HUES48 (cell line): Measurements from ENCODE around the gene TCOF1.

Experiments
- H3K27ac ChIP-seq: one replicate; pipeline ENCODE4 v1.7.0; 2013; ENCODE audit warnings: low read depth, low read length, inconsistent platforms
- H3K27me3 ChIP-seq: 2 replicates; pipeline ENCODE4 v1.6.1; 2013; ENCODE audit warnings: mild to moderate bottlenecking, low read length; ENCODE audit not compliant: control insufficient read depth, insufficient read depth
- H3K36me3 ChIP-seq: 2 replicates; pipeline ENCODE4 v1.6.1; 2013; ENCODE audit warnings: low read length; ENCODE audit not compliant: control insufficient read depth, insufficient read depth
- H3K4me1 ChIP-seq: 2 replicates; pipeline ENCODE4 v1.6.1; 2013; ENCODE audit warnings: mild to moderate bottlenecking, low read length; ENCODE audit not compliant: control insufficient read depth, insufficient read depth
- H3K4me3 ChIP-seq: 2 replicates; pipeline ENCODE4 v1.5.1; 2013; ENCODE audit warnings: mild to moderate bottlenecking, low read depth, low read length
- H3K9ac ChIP-seq: 2 replicates; pipeline ENCODE4 v1.6.1; 2013; ENCODE audit warnings: mild to moderate bottlenecking, low read depth, low read length, moderate library complexity
- H3K9me3 ChIP-seq: 2 replicates; pipeline ENCODE4 v1.6.1; 2013; ENCODE audit warnings: low read length; ENCODE audit not compliant: control insufficient read depth, insufficient read depth

Gene TCOF1

DNA sequence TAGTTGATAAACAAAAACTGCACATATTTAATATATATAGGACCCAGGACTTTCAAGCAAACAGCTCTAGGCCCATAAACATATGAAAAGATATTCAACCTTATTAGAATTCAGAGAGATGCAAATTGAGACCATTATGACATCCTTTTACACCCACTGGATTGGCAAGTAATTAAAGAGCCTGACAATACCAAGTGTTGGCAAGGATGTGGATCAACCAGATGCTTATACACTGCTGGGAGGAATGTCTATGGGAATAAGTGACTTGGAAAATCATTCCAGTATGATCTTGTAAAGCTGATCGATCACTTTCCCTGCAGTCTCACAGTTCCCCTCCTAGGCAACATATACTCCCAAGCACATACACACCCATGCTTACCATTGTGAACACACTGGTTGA, 15.5 kb upstream of the TCOF1 start:
- no peaks in the 10 kb centered on the region for H3K9me3 ChIP-seq
- no peaks in the 10 kb centered on the region for H3K27me3 ChIP-seq
- H3K4me3 ChIP-seq = no peak overlapping the region
- no peak overlapping the region for H3K27ac ChIP-seq
- no peaks in the 10 kb centered on the region for H3K36me3 ChIP-seq
- no peaks in the 10 kb centered on the region for H3K4me1 ChIP-seq
- H3K9ac ChIP-seq = no peak overlapping the region

DNA sequence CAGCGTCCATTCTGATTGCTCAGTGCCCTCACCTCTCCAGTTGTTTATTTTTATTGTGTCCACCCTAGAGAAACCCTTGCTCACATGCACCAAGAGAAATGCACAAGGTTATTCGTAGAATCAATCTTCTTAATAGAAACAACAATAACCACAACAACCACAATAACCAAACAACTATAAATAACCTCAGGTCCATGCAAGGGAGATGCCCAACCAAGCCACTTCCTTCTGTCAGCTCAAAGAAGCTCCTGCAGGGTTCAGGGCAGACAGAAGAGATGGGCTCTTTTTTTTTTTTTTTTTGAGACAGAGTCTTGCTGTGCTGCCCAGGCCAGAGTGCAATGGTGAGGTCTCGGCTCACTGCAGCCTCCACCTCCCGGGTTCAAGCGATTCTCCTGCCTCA, 14.9 kb upstream of the TCOF1 start:
- Histone ChIP-seq H3K4me1 (no peaks in the 10 kb centered on the region), H3K27ac (no peak overlapping the region), H3K9me3 (no peaks in the 10 kb centered on the region), H3K4me3 (no peak overlapping the region), H3K36me3 (no peaks in the 10 kb centered on the region), H3K27me3 (no peaks in the 10 kb centered on the region), H3K9ac (no peak overlapping the region)

DNA sequence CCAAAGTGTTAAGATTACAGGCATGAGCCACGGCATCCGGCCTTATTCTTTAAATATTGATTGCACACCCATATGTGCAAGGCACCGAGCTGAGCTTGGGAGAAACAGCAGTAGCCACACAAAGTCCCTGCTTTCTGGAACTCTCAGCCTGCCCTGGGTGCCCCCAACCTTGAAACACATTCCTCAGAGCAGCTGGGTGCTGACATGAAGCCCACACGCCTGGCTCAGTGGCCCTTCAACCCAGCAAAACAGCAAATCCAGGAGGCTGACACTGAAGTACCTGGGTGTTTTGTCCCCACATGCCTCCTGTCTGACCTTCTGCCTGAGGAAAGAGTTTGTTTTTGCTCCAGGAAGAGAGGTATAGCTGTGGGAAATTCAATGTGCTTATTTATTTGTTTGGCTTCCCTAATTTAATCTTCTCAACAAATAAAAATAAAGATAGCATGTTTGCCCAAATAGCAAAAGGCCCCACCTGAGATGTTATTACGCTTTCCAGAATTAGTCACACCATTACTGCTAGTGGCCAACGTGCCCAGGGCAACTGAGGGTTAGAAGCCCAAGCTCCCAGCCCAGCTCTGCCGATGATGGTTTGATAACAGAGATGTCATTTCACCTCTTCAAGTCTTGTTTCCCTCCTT, 13.4 kb upstream of the TCOF1 start:
- Histone ChIP-seq H3K9me3 (no peaks in the 10 kb centered on the region), H3K4me3 (no peak overlapping the region), H3K27me3 (no peaks in the 10 kb centered on the region), H3K27ac (no peak overlapping the region), H3K4me1 (no peaks in the 10 kb centered on the region), H3K9ac (no peak overlapping the region), H3K36me3 (no peaks in the 10 kb centered on the region)

DNA sequence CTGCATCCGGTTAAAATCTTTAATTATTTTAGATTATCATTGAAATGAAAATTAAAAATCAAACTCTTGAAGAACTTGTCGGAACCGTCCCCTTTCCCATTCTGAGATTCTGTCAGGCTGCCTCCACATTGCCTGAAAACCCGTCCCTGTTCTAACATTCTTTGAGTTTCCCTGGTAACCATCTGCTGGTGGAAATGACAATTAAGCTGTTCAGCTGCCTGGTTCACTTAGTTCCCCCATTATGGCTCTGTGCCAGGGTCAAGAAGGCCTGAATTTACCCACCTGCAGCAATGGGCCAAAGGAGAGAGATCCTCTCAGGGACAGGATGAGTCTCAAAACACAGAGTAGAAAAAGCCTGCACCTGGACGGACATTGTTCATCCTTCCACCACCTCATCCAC, 11.8 kb upstream of the TCOF1 start:
- H3K9ac ChIP-seq = no peak overlapping the region
- H3K27me3 ChIP-seq = no peaks in the 10 kb centered on the region
- H3K4me1 ChIP-seq = peaks cover 6% of the 10 kb centered on the region
- H3K27ac ChIP-seq = no peak overlapping the region
- no peak overlapping the region for H3K4me3 ChIP-seq
- no peaks in the 10 kb centered on the region for H3K36me3 ChIP-seq
- H3K9me3 ChIP-seq = no peaks in the 10 kb centered on the region

DNA sequence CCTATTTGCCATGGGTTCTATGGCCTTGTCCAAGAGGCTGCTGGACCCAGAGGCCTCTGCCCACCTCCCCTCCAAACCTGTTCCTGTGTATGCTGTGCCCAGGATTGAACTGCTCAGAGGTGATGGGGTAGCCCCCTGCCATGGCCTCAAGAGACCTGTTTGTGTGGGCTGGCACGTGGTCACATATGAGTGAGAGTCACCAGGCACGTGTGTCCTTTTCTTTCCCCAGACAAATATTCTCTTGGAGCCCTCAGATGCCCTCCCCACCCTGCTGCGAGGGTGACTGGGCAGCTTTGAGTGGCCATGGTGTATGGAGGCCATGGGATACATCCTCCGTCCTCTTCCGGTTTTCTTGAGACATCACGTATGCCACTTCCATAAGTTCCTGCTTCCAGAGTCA, 10.9 kb upstream of the TCOF1 start:
- Histone ChIP-seq H3K36me3 (no peaks in the 10 kb centered on the region), H3K27me3 (no peaks in the 10 kb centered on the region)

DNA sequence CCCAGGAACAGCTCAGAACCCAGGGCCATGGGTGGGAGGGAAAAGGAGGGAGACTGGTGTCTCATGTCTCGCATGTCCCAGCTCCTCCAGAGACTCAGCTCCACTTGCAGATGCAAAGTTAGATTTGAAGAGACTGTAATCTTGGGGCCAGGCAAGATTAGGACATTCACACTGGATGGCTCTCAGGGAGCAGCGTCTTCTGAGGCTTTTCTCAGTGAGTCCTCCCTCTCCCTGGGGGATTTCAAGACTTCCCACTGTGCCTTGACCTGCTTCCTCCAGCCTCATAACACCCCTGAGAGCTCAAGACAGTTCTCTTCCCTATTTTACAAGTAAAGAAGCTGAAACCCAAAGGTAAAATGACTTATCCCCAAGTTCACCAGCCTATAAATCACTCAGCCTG, 10.5 kb upstream of the TCOF1 start:
- Histone ChIP-seq H3K4me1 (peaks cover 9% of the 10 kb centered on the region), H3K9ac (no peak overlapping the region), H3K36me3 (no peaks in the 10 kb centered on the region), H3K27me3 (no peaks in the 10 kb centered on the region), H3K27ac (no peak overlapping the region), H3K9me3 (no peaks in the 10 kb centered on the region), H3K4me3 (no peak overlapping the region)

More for the DNA sequence above, 10.9 kb upstream of the TCOF1 start:
- no peak overlapping the region for H3K4me3 ChIP-seq
- no peaks in the 10 kb centered on the region for H3K9me3 ChIP-seq
- H3K9ac ChIP-seq = no peak overlapping the region
- H3K4me1 ChIP-seq = peaks cover 9% of the 10 kb centered on the region
- H3K27ac ChIP-seq = no peak overlapping the region

DNA sequence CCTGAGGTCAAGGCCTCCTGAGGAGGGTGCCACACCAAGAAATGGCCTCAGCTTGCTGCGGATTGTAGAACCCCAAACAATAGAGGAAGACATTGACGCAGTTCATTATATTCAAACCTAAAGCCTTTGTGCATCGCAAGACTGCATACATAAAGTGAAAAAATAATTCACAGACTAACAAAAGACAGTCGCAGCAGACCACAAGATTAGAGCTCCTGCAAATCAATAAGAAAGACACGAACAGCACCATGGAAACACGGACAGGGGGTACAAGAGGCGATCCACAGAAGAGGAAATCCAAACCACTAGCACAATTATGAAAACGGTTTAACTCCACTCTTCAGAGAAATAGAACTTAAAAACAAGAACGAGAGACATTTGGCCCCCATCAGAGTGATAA, 10.0 kb upstream of the TCOF1 start:
- H3K27me3 ChIP-seq = no peaks in the 10 kb centered on the region
- H3K4me3 ChIP-seq = no peak overlapping the region
- peaks cover 9% of the 10 kb centered on the region for H3K4me1 ChIP-seq
- no peak overlapping the region for H3K9ac ChIP-seq
- no peak overlapping the region for H3K27ac ChIP-seq
- no peaks in the 10 kb centered on the region for H3K9me3 ChIP-seq
- no peaks in the 10 kb centered on the region for H3K36me3 ChIP-seq

DNA sequence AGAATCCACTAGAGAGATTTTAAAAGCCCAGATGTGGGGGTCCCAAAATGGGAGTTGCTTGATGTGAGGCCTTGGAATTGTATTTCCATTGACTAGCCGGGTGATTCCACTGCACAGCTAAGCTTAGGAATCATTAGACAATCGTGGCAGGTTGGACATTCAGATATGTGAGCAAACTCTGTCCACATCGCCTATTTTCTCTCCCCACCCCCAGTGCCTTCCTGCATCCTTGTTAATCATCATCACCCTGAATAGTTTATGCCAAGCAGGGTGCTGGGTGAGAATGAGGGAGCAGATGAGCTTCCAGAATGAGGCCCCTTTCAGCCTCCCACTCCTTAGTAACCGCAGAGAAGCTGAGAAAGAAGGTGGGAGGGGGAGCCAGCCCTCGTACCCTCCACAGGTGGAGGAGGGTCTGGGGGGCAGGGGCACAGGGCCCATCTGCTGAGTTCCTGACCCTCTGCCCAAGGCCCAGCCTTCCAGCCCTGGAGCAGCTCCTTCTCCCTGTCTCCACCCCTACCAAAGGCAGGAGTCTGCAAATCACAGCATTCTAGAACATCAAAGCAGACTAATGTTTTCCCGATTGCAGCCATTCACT, 7.7 kb upstream of the TCOF1 start:
- Histone ChIP-seq H3K36me3 (no peaks in the 10 kb centered on the region), H3K27ac (no peak overlapping the region), H3K4me3 (no peak overlapping the region), H3K9me3 (no peaks in the 10 kb centered on the region), H3K27me3 (no peaks in the 10 kb centered on the region), H3K4me1 (peaks cover 9% of the 10 kb centered on the region), H3K9ac (no peak overlapping the region)

DNA sequence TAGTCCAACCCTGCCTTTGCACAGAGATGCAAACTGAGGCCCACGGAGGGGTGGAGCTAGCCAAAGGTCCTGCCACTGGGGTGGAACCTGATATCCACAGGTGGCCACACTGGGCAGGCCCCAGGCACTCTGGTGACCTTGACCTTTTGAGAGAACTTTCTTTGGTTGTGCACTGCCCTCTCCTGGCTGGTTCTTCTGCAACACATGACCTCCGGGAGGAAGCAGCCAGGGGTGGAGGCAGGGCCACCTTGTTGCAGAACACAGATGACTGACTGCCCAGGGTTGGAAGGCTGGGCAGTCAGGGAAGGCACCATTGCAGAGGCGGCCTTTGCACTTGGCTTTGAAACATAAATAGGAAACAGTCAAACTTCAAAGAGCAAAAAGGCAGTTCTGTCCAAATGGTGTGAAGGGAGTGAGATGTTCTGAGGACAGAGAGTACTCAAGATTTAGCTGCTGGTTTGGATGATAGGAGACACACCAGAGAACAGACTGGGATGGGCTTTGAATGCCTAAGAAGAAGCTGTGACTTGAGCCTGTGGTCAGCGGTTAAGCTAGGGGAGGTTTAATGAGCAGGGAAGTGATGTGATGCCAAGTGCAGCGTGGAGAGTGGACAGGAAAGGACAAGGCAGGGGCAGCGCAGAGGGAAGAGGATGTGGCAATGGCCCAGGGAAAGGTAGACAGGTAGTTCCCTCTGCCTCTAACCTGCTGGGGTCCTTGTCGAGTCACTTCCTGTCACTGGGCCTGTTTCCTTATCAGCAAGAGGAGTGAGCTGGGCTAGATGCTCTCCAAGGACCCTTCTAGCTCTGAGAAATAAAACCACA, 6.8 kb upstream of the TCOF1 start:
- Histone ChIP-seq H3K9me3 (no peaks in the 10 kb centered on the region), H3K9ac (no peak overlapping the region), H3K27ac (no peak overlapping the region), H3K4me1 (peaks cover 9% of the 10 kb centered on the region), H3K4me3 (no peak overlapping the region), H3K27me3 (no peaks in the 10 kb centered on the region), H3K36me3 (no peaks in the 10 kb centered on the region)

DNA sequence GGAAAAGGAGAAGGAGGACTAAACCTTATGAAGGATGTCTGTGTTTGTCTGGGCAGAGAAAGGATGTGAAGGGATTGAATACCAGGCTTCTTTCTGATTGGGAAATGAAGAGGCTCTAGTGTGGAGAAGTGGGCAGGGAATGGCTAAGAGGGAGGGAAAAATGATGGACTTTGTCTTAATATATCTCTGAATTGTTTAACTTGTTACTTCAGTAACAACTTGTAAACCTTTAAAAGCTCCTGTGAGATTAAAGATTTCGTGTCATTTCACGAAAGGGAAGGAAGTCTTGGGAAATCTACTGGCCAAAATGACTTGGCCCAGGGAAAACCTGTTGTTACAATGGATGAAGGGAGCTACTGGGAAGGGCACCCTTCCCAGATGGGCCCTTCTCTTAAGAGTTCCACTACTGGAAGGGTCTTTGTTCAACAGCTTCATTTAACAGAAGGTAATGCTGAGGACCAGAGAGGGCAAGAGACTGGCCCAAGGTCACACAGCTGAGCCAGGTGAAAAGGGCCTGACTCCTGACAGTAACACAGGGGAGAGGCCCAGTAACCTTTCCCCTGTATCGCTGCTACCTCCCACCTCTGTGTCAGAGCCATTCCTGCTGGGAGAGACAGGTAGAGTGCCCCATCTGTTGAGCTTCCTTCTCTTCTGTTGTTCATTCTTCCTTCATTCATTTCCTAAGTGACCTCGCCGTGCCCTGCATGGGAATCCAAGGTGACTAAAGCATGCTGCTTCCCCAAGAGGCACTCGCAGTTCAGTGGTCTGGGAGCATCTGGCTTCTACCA, 5.1 kb upstream of the TCOF1 start:
- Histone ChIP-seq H3K27ac (no peak overlapping the region), H3K9ac (no peak overlapping the region), H3K4me3 (no peak overlapping the region), H3K9me3 (no peaks in the 10 kb centered on the region), H3K4me1 (peaks cover 13% of the 10 kb centered on the region), H3K27me3 (no peaks in the 10 kb centered on the region), H3K36me3 (no peaks in the 10 kb centered on the region)
